ENCODE measurements around the gene PTPRU.

- no peak for TF ChIP-seq CTCF (conservative IDR thresholded peaks at IDR 0.05; ENCODE audit: low read length)
- TF ChIP-seq EZH2phosphoT487 (IDR thresholded peaks at IDR 0.05; ENCODE audit: borderline replicate concordance): no peak
Measured at GRCh38 chr1:29349871-29350491, 113.7 kb downstream of the PTPRU start.

All from Loucy (cell line).